H9 (cell line): ENCODE data around the gene TLR6. TPM values are rescaled to one million over a fixed set of nuclear protein-coding genes. Genes with fewer than 3 reads are reported as not detected.
A peak's percentile ranks its signal among the peaks of the same experiment; 100 is the strongest.

Experiments used
- DNase-seq: peaks from one replicate; pipeline ENCODE4 v3.0.0-alpha.2; 2017
- H2AFZ ChIP-seq: one replicate; pipeline ENCODE4 v1.6.1; 2013; ENCODE audit warnings: mild to moderate bottlenecking, low read length, control low read depth, moderate library complexity
- H2AK5ac ChIP-seq: 2 replicates; pipeline ENCODE4 v1.6.1; 2013; ENCODE audit warnings: low read length, control low read depth, mixed read lengths; ENCODE audit not compliant: insufficient read length
- H2BK120ac ChIP-seq: one replicate; pipeline ENCODE4 v1.6.1; 2013; ENCODE audit warnings: low read depth, mild to moderate bottlenecking, low read length, control low read depth, inconsistent platforms; ENCODE audit not compliant: poor library complexity, severe bottlenecking
- H2BK12ac ChIP-seq: 2 replicates; pipeline ENCODE4 v1.6.1; 2013; ENCODE audit warnings: low read length, control low read depth, mixed read lengths, low read depth; ENCODE audit not compliant: insufficient read length
- H2BK15ac ChIP-seq: 2 replicates; pipeline ENCODE4 v1.6.1; 2013; ENCODE audit warnings: low read depth, low read length, control low read depth
- H2BK20ac ChIP-seq: one replicate; pipeline ENCODE4 v1.6.1; 2013; ENCODE audit warnings: low read depth, mild to moderate bottlenecking, low read length, control low read depth, inconsistent platforms; ENCODE audit not compliant: poor library complexity, severe bottlenecking
- H2BK5ac ChIP-seq: 2 replicates; pipeline ENCODE4 v1.6.1; 2013; ENCODE audit warnings: low read length, control low read depth, mixed read lengths; ENCODE audit not compliant: insufficient read length
- H3K14ac ChIP-seq: 2 replicates; pipeline ENCODE4 v1.6.1; 2013; ENCODE audit warnings: low read length, control low read depth; ENCODE audit not compliant: insufficient read depth
- H3K18ac ChIP-seq: 2 replicates; pipeline ENCODE4 v1.6.1; 2013; ENCODE audit warnings: low read depth, mild to moderate bottlenecking, mixed read lengths, low read length, control low read depth; ENCODE audit not compliant: insufficient read length
- H3K23ac ChIP-seq: 2 replicates; pipeline ENCODE4 v1.6.1; 2013; ENCODE audit warnings: low read length, control low read depth, mixed read lengths, low read depth; ENCODE audit not compliant: insufficient read length
- H3K23me2 ChIP-seq: 2 replicates; pipeline ENCODE4 v1.6.1; 2013; ENCODE audit warnings: low read depth, mild to moderate bottlenecking, mixed read lengths, low read length, control low read depth; ENCODE audit not compliant: insufficient read length, poor library complexity, severe bottlenecking
- H3K27ac ChIP-seq: 2 replicates; pipeline ENCODE4 v1.5.1; 2013; ENCODE audit warnings: low read length, control low read depth, mixed read lengths, low read depth; ENCODE audit not compliant: insufficient read length
- H3K27me3 ChIP-seq: 2 replicates; pipeline ENCODE4 v1.6.1; 2013; ENCODE audit warnings: low read length, control low read depth, inconsistent platforms; ENCODE audit not compliant: insufficient read depth
- H3K4ac ChIP-seq: 2 replicates; pipeline ENCODE4 v1.6.1; 2013; ENCODE audit warnings: low read depth, mild to moderate bottlenecking, control low read depth, inconsistent platforms, low read length, moderate library complexity
- H3K4me1 ChIP-seq: 2 replicates; pipeline ENCODE4 v1.6.1; 2013; ENCODE audit warnings: low read length, control low read depth, inconsistent platforms; ENCODE audit not compliant: insufficient read depth
- H3K4me2 ChIP-seq: 2 replicates; pipeline ENCODE4 v1.6.1; 2013; ENCODE audit warnings: low read length, control low read depth, mixed read lengths; ENCODE audit not compliant: insufficient read length, insufficient read depth
- H3K56ac ChIP-seq: 2 replicates; pipeline ENCODE4 v1.6.1; 2013; ENCODE audit warnings: low read depth, mild to moderate bottlenecking, mixed read lengths, low read length, control low read depth; ENCODE audit not compliant: insufficient read length
- H3K79me1 ChIP-seq: 2 replicates; pipeline ENCODE4 v1.6.1; 2013; ENCODE audit warnings: low read depth, mild to moderate bottlenecking, moderate library complexity, low read length, control low read depth, inconsistent platforms; ENCODE audit not compliant: insufficient read depth, poor library complexity, severe bottlenecking
- H3K79me2 ChIP-seq: 2 replicates; pipeline ENCODE4 v1.6.1; 2013; ENCODE audit warnings: low read length, control low read depth, inconsistent platforms; ENCODE audit not compliant: insufficient read depth
- H3K9ac ChIP-seq: 2 replicates; pipeline ENCODE4 v1.6.1; 2013; ENCODE audit warnings: low read length, control low read depth, mixed read lengths; ENCODE audit not compliant: insufficient read length; ENCODE audit errors: extremely low read depth
- H3K9me3 ChIP-seq: one replicate; pipeline ENCODE4 v1.6.1; 2013; ENCODE audit warnings: low read depth, low read length, inconsistent platforms; ENCODE audit not compliant: control insufficient read depth
- H3T11ph ChIP-seq: one replicate; pipeline ENCODE4 v1.6.1; 2013; ENCODE audit warnings: mild to moderate bottlenecking, low read length, control low read depth, inconsistent platforms
- H4K20me1 ChIP-seq: one replicate; pipeline ENCODE4 v1.6.1; 2013; ENCODE audit not compliant: control insufficient read depth, insufficient read length, insufficient read depth
- H4K5ac ChIP-seq: 2 replicates; pipeline ENCODE4 v1.6.1; 2013; ENCODE audit warnings: low read depth, mild to moderate bottlenecking, mixed read lengths, low read length, control low read depth; ENCODE audit not compliant: insufficient read length
- H4K8ac ChIP-seq: replicated peaks from 2 replicates; pipeline ENCODE4 v1.6.1; 2013; ENCODE audit warnings: low read length, control low read depth, mixed read lengths, low read depth; ENCODE audit not compliant: insufficient read length
- H4K91ac ChIP-seq: 2 replicates; pipeline ENCODE4 v1.6.1; 2013; ENCODE audit warnings: low read depth, mild to moderate bottlenecking, moderate library complexity, mixed read lengths, low read length, control low read depth; ENCODE audit not compliant: insufficient read length
- H3K27ac Mint-ChIP-seq, 3 experiments: 2 replicates in 2 of 3; 3 replicates in 1 of 3; pipeline ENCODE4 v1.8.0; 2020 to 2021; ENCODE audit warnings: mixed read lengths in 3 of 3, mild to moderate bottlenecking in 1 of 3, moderate library complexity in 1 of 3
- H3K27me3 Mint-ChIP-seq: 2 replicates; pipeline ENCODE4 v1.8.0; 2021; ENCODE audit warnings: low read depth, mild to moderate bottlenecking, moderate library complexity, mixed read lengths
- H3K36me3 Mint-ChIP-seq, 3 experiments: 2 replicates in 2 of 3; 3 replicates in 1 of 3; pipeline ENCODE4 v1.8.0; 2020 to 2021; ENCODE audit warnings: low read depth in 3 of 3, mixed read lengths in 3 of 3; ENCODE audit not compliant: insufficient read depth in 1 of 3
- H3K4me1 Mint-ChIP-seq, 2 experiments: 2 replicates each; pipeline ENCODE4 v1.8.0; 2020; ENCODE audit warnings: mixed read lengths in 2 of 2
- H3K4me3 Mint-ChIP-seq, 2 experiments: 2 replicates in 1 of 2; 3 replicates in 1 of 2; pipeline ENCODE4 v1.8.0; 2020 to 2021; ENCODE audit warnings: mild to moderate bottlenecking in 2 of 2, mixed read lengths in 2 of 2, moderate library complexity in 1 of 2
- H3K9me3 Mint-ChIP-seq, 2 experiments: 2 replicates in 1 of 2; 3 replicates in 1 of 2; pipeline ENCODE4 v1.8.0; 2020; ENCODE audit warnings: mild to moderate bottlenecking in 2 of 2, mixed read lengths in 2 of 2, moderate library complexity in 1 of 2
- WGBS: extraction: QIAGEN DNeasy Blood & Tissue Kit; methylation state at CpG from one replicate; pipeline ENCODE4 v1.1.7; 2013; ENCODE audit warnings: missing lambda C conversion rate, low lambda C conversion rate, mixed read lengths; ENCODE audit not compliant: insufficient read length; ENCODE audit errors: extremely low coverage; 5-methylcytosine and 5-hydroxymethylcytosine counted together
- total RNA-seq: library from RNA; stranded (reverse); gene quantifications from 2 replicates; pipeline ENCODE4 v1.2.1, GENCODE V29; 2021
- TF ChIP-seq, protein P1 (sequence below): fragments of 200-600 bp; sonication (generic); conservative IDR thresholded peaks from 3 replicates; pipeline ENCODE4 v1.8.0; 2021; ENCODE audit warnings: antibody characterized with exemption, mild to moderate bottlenecking

TLR6 gene
- total RNA-seq, 1 experiment from 2014 or later, result 0.11 TPM

DNA sequence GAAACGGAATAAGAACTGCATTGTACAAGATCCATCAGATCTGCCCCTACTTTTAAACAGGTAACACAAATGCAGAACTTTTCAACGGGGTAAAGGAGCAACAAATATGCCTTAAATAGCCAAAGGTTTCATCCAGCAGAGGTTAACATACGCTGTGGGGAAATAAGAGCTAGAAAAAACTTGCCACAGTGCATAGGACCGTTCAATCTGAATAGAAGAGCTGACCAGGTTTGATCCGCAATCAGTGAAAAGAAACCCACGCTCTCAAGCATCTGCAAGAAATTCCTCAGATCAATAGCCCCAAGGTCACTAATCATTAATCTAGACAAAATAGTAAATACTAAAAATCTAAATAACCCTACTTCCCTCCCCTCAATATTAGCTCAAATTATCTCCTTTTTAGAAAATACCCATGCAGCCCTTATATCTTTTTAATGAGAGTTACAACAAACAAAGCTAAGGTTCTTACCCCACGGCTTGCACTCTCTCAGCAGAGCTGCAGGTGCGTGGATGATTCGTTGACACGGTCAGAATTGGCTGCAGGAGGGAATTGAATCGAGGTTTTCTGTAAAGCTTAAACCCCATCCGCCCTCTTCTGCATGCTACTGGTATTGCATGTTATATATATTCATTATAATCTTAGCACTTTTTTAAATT is 74.0 kb downstream of the TLR6 start, which contains the start of gene TLR10:
TSS of gene TLR10 (minus strand) at position 539 of the 657 bp plus-strand sequence. CDS start 7,400 bp downstream, outside the sequence.
- no CpG with 5 or more reads among the region's 12 CpGs for WGBS
- Mint-ChIP-seq H3K4me3 (no peak within 1 kb of the TSS), H3K9me3 (no peaks in the 10 kb centered on the region; a peak in 1 of 5 replicates), H3K27ac (no peak within 1 kb of the TSS; a peak in 1 of 7 replicates), H3K4me1 (no peaks in the 10 kb centered on the region), H3K36me3 (no peaks in the 10 kb centered on the region), H3K27me3 (no peaks in the 10 kb centered on the region; the same call in 1 of the 2 replicates)
- Histone ChIP-seq H3K18ac (no peak within 1 kb of the TSS), H3K27ac (no peak within 1 kb of the TSS), H2BK5ac (no peak within 1 kb of the TSS), H2AK5ac (no peak within 1 kb of the TSS), H2BK20ac (no peak within 1 kb of the TSS), H2BK15ac (no peak within 1 kb of the TSS), H3K23me2 (no peaks in the 10 kb centered on the region), H2BK12ac (no peak within 1 kb of the TSS), H3K79me1 (no peaks in the 10 kb centered on the region), H3K4me2 (no peak within 1 kb of the TSS), H3K14ac (no peak within 1 kb of the TSS), H4K20me1 (no peaks in the 10 kb centered on the region), H2AFZ (no peak within 1 kb of the TSS), H4K8ac (no peak within 1 kb of the TSS), H3K4me1 (no peaks in the 10 kb centered on the region), H3K23ac (no peak within 1 kb of the TSS), H4K5ac (no peak within 1 kb of the TSS), H2BK120ac (no peak within 1 kb of the TSS), H3K9ac (no peak within 1 kb of the TSS), H3T11ph (no peak within 1 kb of the TSS), H3K79me2 (no peaks in the 10 kb centered on the region), H4K91ac (no peak within 1 kb of the TSS), H3K4ac (no peak within 1 kb of the TSS), H3K27me3 (no peaks in the 10 kb centered on the region), H3K9me3 (no peaks in the 10 kb centered on the region), H3K56ac (no peak within 1 kb of the TSS)
- DNase-seq, result peak; percentile 36
- TF ChIP-seq, protein P1, sequence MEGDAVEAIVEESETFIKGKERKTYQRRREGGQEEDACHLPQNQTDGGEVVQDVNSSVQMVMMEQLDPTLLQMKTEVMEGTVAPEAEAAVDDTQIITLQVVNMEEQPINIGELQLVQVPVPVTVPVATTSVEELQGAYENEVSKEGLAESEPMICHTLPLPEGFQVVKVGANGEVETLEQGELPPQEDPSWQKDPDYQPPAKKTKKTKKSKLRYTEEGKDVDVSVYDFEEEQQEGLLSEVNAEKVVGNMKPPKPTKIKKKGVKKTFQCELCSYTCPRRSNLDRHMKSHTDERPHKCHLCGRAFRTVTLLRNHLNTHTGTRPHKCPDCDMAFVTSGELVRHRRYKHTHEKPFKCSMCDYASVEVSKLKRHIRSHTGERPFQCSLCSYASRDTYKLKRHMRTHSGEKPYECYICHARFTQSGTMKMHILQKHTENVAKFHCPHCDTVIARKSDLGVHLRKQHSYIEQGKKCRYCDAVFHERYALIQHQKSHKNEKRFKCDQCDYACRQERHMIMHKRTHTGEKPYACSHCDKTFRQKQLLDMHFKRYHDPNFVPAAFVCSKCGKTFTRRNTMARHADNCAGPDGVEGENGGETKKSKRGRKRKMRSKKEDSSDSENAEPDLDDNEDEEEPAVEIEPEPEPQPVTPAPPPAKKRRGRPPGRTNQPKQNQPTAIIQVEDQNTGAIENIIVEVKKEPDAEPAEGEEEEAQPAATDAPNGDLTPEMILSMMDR, result peak; percentile 76
